Endothelial cell of umbilical vein (primary cell): ENCODE results near the gene ARHGEF7. TPM values are rescaled to one million over a fixed set of nuclear protein-coding genes. Genes with fewer than 3 reads are reported as not detected.

Experiments used
- BruUV-seq: library from RNA; stranded (reverse); fragments of 400-500 nt; replicated peaks from 2 replicates; lab custom pipeline; 2021; lab: Mats Ljungman, UMichigan
- CTCF ChIA-PET: fragments of 300-600, 350-600 bp; sonication (Branson Sonifier 250); formaldehyde crosslinking; loops from one replicate; lab custom pipeline; 2021; ENCODE audit warnings: antibody characterized with exemption, inconsistent platforms; lab: Charles Lee
- POLR2A ChIA-PET: fragments of 300-600, 350-600 bp; sonication (Branson Sonifier 250); formaldehyde crosslinking; loops from one replicate; lab custom pipeline; 2021; ENCODE audit warnings: antibody characterized with exemption, inconsistent platforms; lab: Charles Lee
- DNase-seq: peaks from one replicate; pipeline ENCODE4 v3.0.0-alpha.2; 2011; ENCODE audit warnings: low read depth, low spot score
- FAIRE-seq: peaks from 2 replicates; lab custom pipeline; 2011; peaks lifted over from hg19 to GRCh38; lab: Jason Lieb, UNC
- H2AFZ ChIP-seq: 2 replicates; pipeline ENCODE4 v1.6.0; 2012; ENCODE audit warnings: low read depth, low read length, control low read depth, inconsistent platforms
- H3K27ac ChIP-seq: 2 replicates; pipeline ENCODE4 v1.5.1; 2011; ENCODE audit warnings: low read depth, mild to moderate bottlenecking, control low read depth, low read length, moderate library complexity; ENCODE audit not compliant: insufficient read depth
- H3K27me3 ChIP-seq, 2 experiments: 2 replicates each; pipeline versions ENCODE4 v1.6.0 to v1.6.1; 2011; ENCODE audit warnings: low read length in 2 of 2, mixed read lengths in 1 of 2; ENCODE audit not compliant: control insufficient read depth in 2 of 2, insufficient read depth in 2 of 2
- H3K36me3 ChIP-seq, 2 experiments: 2 replicates in 1 of 2; 3 replicates in 1 of 2; pipeline ENCODE4 v1.5.1; 2011; ENCODE audit warnings: low read length in 2 of 2, mild to moderate bottlenecking in 1 of 2, moderate library complexity in 1 of 2; ENCODE audit not compliant: control insufficient read depth in 2 of 2, insufficient read depth in 2 of 2; ENCODE audit errors: extremely low read depth in 1 of 2
- H3K4me1 ChIP-seq: 3 replicates; pipeline ENCODE4 v1.5.1; 2011; ENCODE audit warnings: mild to moderate bottlenecking, low read length; ENCODE audit not compliant: control insufficient read depth, insufficient read depth; ENCODE audit errors: extremely low read depth
- H3K4me2 ChIP-seq: 2 replicates; pipeline ENCODE4 v1.6.1; 2011; ENCODE audit warnings: low read length, control low read depth, mixed read lengths; ENCODE audit not compliant: insufficient read depth
- H3K4me3 ChIP-seq, 3 experiments: fragments of 200-600 bp in 1 of 3; sonication (generic), shearing (Covaris generic) in 1 of 3; replicated peaks in 1 of 3; 2 replicates each; pipeline ENCODE4 v1.5.1; 2011 to 2016; ENCODE audit warnings: control low read depth in 3 of 3, low read length in 3 of 3, mild to moderate bottlenecking in 2 of 3, inconsistent platforms in 1 of 3, low read depth in 1 of 3, moderate library complexity in 1 of 3; ENCODE audit not compliant: insufficient read depth in 1 of 3
- H3K79me2 ChIP-seq: 2 replicates; pipeline ENCODE4 v1.6.0; 2012; ENCODE audit warnings: low read length, inconsistent platforms; ENCODE audit not compliant: control insufficient read depth, insufficient read depth
- H3K9ac ChIP-seq: replicated peaks from 2 replicates; pipeline ENCODE3; 2011; ENCODE audit warnings: low read length, control low read depth; ENCODE audit not compliant: insufficient read depth; ENCODE audit errors: extremely low read depth
- H3K9me1 ChIP-seq: replicated peaks from 3 replicates; pipeline ENCODE4 v1.6.0; 2011; ENCODE audit warnings: mild to moderate bottlenecking, low read length; ENCODE audit not compliant: control insufficient read depth, insufficient read depth; ENCODE audit errors: extremely low read depth
- H3K9me3 ChIP-seq: replicated peaks from 2 replicates; pipeline ENCODE4 v1.5.1; 2012; ENCODE audit warnings: low read length, inconsistent platforms; ENCODE audit not compliant: control insufficient read depth, insufficient read depth
- H4K20me1 ChIP-seq: replicated peaks from 2 replicates; pipeline ENCODE3; 2011; ENCODE audit warnings: mild to moderate bottlenecking, low read length; ENCODE audit not compliant: control insufficient read depth, insufficient read depth; ENCODE audit errors: extremely low read depth
- EZH2 ChIP-seq: IDR thresholded peaks from 2 replicates; pipeline ENCODE4 v1.6.1; 2012; ENCODE audit warnings: borderline replicate concordance, low read depth, mild to moderate bottlenecking, moderate library complexity, low read length, inconsistent platforms; ENCODE audit not compliant: severe bottlenecking
- FOS ChIP-seq: IDR thresholded peaks from 2 replicates; pipeline ENCODE4 v1.6.1; 2011; ENCODE audit warnings: mild to moderate bottlenecking, low read length, moderate library complexity, borderline replicate concordance; ENCODE audit not compliant: insufficient read depth
- GATA2 ChIP-seq: IDR thresholded peaks from 2 replicates; pipeline ENCODE4 v1.7.0; 2011; ENCODE audit warnings: low read depth, mild to moderate bottlenecking, moderate library complexity, mixed read lengths, low read length; ENCODE audit not compliant: insufficient read length, insufficient read depth
- JUN ChIP-seq: IDR thresholded peaks from 2 replicates; pipeline ENCODE4 v1.6.1; 2011; ENCODE audit warnings: borderline replicate concordance, low read depth; ENCODE audit not compliant: insufficient read length, insufficient read depth
- MYC ChIP-seq: IDR thresholded peaks from one replicate; pipeline ENCODE4 v1.6.1; 2011; ENCODE audit warnings: mild to moderate bottlenecking, low read depth, low read length
- POLR2A ChIP-seq: IDR thresholded peaks from 2 replicates; pipeline ENCODE4 v1.6.1; 2012; ENCODE audit warnings: low read depth, mild to moderate bottlenecking, control low read depth, low read length
- POLR2AphosphoS5 ChIP-seq: IDR thresholded peaks from 2 replicates; pipeline ENCODE4 v1.6.1; 2012; ENCODE audit warnings: low read depth, mild to moderate bottlenecking, control low read depth, low read length, moderate library complexity; ENCODE audit not compliant: insufficient read depth
- dilution Hi-C: fragments of 300-500 bp; cut with MboI; formaldehyde crosslinking; loops from one replicate; pipeline ENCODE4 v1.15.0; 2019; ENCODE audit warnings: low sequenced_read_pairs; ENCODE audit not compliant: extremely low pct_ligation_motif_present
- intact Hi-C: fragments of 100-400 bp; cut with micrococcal nuclease; formaldehyde crosslinking; loops from one replicate; pipeline ENCODE4 v1.10.0; 2022
- polyA plus RNA-seq, 4 experiments: library from polyadenylated mRNA; depleted of rRNA in 3 of 4; stranded (reverse) in 3 of 4; unstranded in 1 of 4; fragments of >200 nt; gene quantifications; 2 replicates each; pipeline versions ENCODE4 v1.2.1 to v1.2.3, GENCODE V29; 2011 to 2012; ENCODE audit warnings: missing spikeins in 1 of 4
- total RNA-seq: library from RNA; stranded (reverse); gene quantifications from 2 replicates; pipeline ENCODE4 v1.2.3, GENCODE V29; 2021
- TF ChIP-seq, protein P1 (sequence below): IDR thresholded peaks from 2 replicates; pipeline ENCODE4 v1.6.1; 2011; ENCODE audit not compliant: insufficient read depth, insufficient read length
- TF ChIP-seq, protein P2 (sequence below), 2 donors: IDR thresholded peaks; 1 replicate in 1 of 2; 2 replicates in 1 of 2; pipeline ENCODE4 v1.5.1; 2011; ENCODE audit warnings: low read length in 2 of 2, mild to moderate bottlenecking in 2 of 2, moderate library complexity in 2 of 2, control low read depth in 1 of 2, inconsistent platforms in 1 of 2, low read depth in 1 of 2; ENCODE audit not compliant: insufficient read depth in 1 of 2; ENCODE audit errors: extremely low read depth in 1 of 2

Gene ARHGEF7
- total and polyA plus RNA-seq, 2 donors (not counting 3 experiments of a cell fraction or from before 2014, with no cell fraction given), result 94.9 to 155 TPM

DNA sequence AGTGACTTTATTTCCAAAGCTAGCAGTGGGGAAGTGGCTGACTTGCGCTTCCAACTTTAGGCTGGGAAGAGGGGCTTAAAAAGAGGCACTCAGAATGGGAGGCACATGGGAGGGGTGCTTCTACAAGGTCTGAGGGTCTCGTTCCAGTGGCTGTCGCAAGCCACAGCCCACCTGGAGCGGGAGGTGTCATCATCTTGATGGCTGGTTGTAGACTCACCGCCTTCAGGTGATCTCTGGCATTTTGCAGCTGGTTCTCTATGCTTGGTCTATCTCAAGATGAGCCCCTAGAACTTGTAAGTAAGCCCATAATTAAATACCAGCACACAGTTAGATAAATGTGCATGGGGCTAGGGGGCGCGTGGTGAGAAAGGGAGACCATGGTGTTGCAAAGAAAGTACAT lies 214.5 kb downstream of the ARHGEF7 start:
- Histone ChIP-seq H3K36me3 (no peaks in the 10 kb centered on the region), H3K9me1 (no peaks in the 10 kb centered on the region), H3K9ac (no peak overlapping the region), H3K27me3 (no peaks in the 10 kb centered on the region), H3K4me2 (no peak overlapping the region), H3K9me3 (no peaks in the 10 kb centered on the region), H3K4me3 (no peak overlapping the region), H3K27ac (no peak overlapping the region), H3K79me2 (no peaks in the 10 kb centered on the region), H4K20me1 (no peaks in the 10 kb centered on the region), H2AFZ (no peak overlapping the region), H3K4me1 (no peaks in the 10 kb centered on the region)
- POLR2A ChIA-PET, result no interaction called here
- intact Hi-C loops (no loop called here), dilution Hi-C loops (no loop called here)
- TF ChIP-seq EZH2, result no peak
- TF ChIP-seq MYC, result no peak
- TF ChIP-seq, protein P1, sequence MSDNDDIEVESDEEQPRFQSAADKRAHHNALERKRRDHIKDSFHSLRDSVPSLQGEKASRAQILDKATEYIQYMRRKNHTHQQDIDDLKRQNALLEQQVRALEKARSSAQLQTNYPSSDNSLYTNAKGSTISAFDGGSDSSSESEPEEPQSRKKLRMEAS, result no peak
- TF ChIP-seq POLR2A, result no peak
- TF ChIP-seq, protein P2, sequence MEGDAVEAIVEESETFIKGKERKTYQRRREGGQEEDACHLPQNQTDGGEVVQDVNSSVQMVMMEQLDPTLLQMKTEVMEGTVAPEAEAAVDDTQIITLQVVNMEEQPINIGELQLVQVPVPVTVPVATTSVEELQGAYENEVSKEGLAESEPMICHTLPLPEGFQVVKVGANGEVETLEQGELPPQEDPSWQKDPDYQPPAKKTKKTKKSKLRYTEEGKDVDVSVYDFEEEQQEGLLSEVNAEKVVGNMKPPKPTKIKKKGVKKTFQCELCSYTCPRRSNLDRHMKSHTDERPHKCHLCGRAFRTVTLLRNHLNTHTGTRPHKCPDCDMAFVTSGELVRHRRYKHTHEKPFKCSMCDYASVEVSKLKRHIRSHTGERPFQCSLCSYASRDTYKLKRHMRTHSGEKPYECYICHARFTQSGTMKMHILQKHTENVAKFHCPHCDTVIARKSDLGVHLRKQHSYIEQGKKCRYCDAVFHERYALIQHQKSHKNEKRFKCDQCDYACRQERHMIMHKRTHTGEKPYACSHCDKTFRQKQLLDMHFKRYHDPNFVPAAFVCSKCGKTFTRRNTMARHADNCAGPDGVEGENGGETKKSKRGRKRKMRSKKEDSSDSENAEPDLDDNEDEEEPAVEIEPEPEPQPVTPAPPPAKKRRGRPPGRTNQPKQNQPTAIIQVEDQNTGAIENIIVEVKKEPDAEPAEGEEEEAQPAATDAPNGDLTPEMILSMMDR (IDR thresholded peaks at IDR 0.05; ENCODE audit: extremely low read depth in 1 of 2, insufficient read depth in 1 of 2, low read depth in 1 of 2, low read length in 2 of 2), result no peak
- no peak for TF ChIP-seq FOS
- TF ChIP-seq JUN, result no peak
- TF ChIP-seq GATA2, result no peak
- TF ChIP-seq POLR2AphosphoS5, result no peak
- FAIRE-seq (no peak), DNase-seq (no peak)
- BruUV-seq, result no TSS peak
- CTCF ChIA-PET, result no interaction called here
